Kidney (tissue), 14 donors: ENCODE results near the gene PFDN1. TPM values are rescaled to one million over a fixed set of nuclear protein-coding genes. Genes with fewer than 3 reads are reported as not detected.
A peak's percentile ranks its signal among the peaks of the same experiment; 100 is the strongest.

Experiments used
- DNase-seq, 5 donors: peaks; one replicate each; pipeline ENCODE4 v3.0.0-alpha.2; 2013 to 2020
- FAIRE-seq: peaks from 2 replicates; lab custom pipeline; 2012; peaks lifted over from hg19 to GRCh38; lab: Jason Lieb, UNC
- H3K27ac ChIP-seq, 2 donors: one replicate each; pipeline ENCODE4 v1.7.0; 2013; ENCODE audit warnings: low read depth in 2 of 2, low read length in 2 of 2, inconsistent platforms in 1 of 2
- H3K27me3 ChIP-seq: one replicate; pipeline ENCODE4 v1.7.1; 2013; ENCODE audit warnings: low read length, inconsistent platforms; ENCODE audit not compliant: control insufficient read depth, insufficient read depth
- H3K36me3 ChIP-seq, 3 donors: one replicate each; pipeline versions ENCODE4 v1.7.0 to v1.7.1; 2013; ENCODE audit warnings: low read length in 3 of 3, control low read depth in 1 of 3, inconsistent platforms in 1 of 3; ENCODE audit not compliant: insufficient read depth in 3 of 3, control insufficient read depth in 2 of 3
- H3K4me1 ChIP-seq, 3 donors: one replicate each; pipeline versions ENCODE4 v1.7.0 to v1.7.1; 2013; ENCODE audit warnings: low read length in 3 of 3, inconsistent platforms in 1 of 3, low read depth in 1 of 3; ENCODE audit not compliant: control insufficient read depth in 2 of 3, insufficient read depth in 2 of 3
- H3K4me3 ChIP-seq, 3 donors: one replicate each; pipeline versions ENCODE4 v1.7.0 to v1.8.1; 2013; ENCODE audit warnings: low read length in 3 of 3, control low read depth in 1 of 3, inconsistent platforms in 1 of 3
- H3K9ac ChIP-seq, 3 donors: one replicate each; pipeline versions ENCODE4 v1.7.0 to v1.7.1; 2013; ENCODE audit warnings: low read length in 3 of 3, control low read depth in 1 of 3, inconsistent platforms in 1 of 3
- H3K9me3 ChIP-seq, 3 donors: one replicate each; pipeline versions ENCODE4 v1.7.0 to v1.7.1; 2013; ENCODE audit warnings: low read length in 3 of 3, control low read depth in 1 of 3, inconsistent platforms in 1 of 3; ENCODE audit not compliant: control insufficient read depth in 2 of 3, insufficient read depth in 1 of 3
- intact Hi-C: fragments of 100-400 bp; cut with DNase I; formaldehyde crosslinking; loops from one replicate; pipeline ENCODE4 v1.11.1; 2022
- polyA plus RNA-seq: library from polyadenylated mRNA; stranded (reverse); fragments of 350-450 nt; fragmentation: Illumina TruSeq; extraction: RNeasy Lipid Tissue Mini Kit (QIAGEN cat#74804); gene quantifications from one replicate; pipeline ENCODE4 v1.2.3, GENCODE V29; 2014; ENCODE audit warnings: low read depth, low replicate concordance; ENCODE audit not compliant: insufficient read depth
- total RNA-seq: library from RNA; stranded (reverse); fragmentation: NEBNext Ultra II Directional; extraction: Animal tissue kit (Norgen Biotek cat#: 25700); gene quantifications from one replicate; pipeline ENCODE4 v1.2.1, GENCODE V29; 2021
- TF ChIP-seq, protein P1 (sequence below): IDR thresholded peaks from 3 replicates; pipeline ENCODE4 v1.5.1; 2012; ENCODE audit warnings: mild to moderate bottlenecking, moderate library complexity, borderline replicate concordance; ENCODE audit not compliant: insufficient read depth; ENCODE audit errors: extremely low read depth
- donor health status: control.
- donor health status: control.
- donor health status: control.
- donor health status: control.
- donor health status: control.
- donor health status: DM: yes; HTN: yes; CAD: no.
- donor health status: Normal renal cell carcinoma (clear cell type).

PFDN1 gene
- total and polyA plus RNA-seq, 2 donors from 2014 or later = 48.9 to 85.8 TPM

DNA sequence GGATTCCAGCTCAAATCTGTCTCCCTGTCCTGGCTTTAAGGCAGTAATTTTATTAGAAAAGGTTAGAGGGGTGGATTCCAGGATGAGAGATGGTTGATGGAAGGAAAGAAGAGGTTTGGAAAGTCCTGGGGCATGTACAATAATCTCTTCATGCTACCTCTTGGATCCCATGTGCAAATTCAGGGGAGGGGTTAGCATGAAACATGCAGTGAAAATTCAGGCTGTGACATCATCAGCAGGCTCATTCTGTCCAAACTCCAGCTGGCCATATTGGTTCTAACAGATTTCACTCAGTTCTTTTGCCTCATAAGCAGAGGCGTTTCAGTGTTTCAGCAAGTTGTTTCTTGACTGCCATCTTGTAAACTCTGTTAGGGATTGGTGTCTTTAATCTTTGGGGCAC is 72.5 kb downstream of the PFDN1 start:
- Histone ChIP-seq H3K9ac (no peak overlapping the region), H3K4me3 (no peak overlapping the region), H3K27ac (no peak overlapping the region), H3K27me3 (no peaks in the 10 kb centered on the region), H3K9me3 (no peaks in the 10 kb centered on the region), H3K36me3 (peaks cover 0 to 2% (median 0%) of the 10 kb centered on the region in 3 donors), H3K4me1 (peaks cover 0 to 9% (median 8%) of the 10 kb centered on the region in 3 donors)
- intact Hi-C loops = no loop called here
- no peak for DNase-seq
- FAIRE-seq = no peak
- TF ChIP-seq, protein P1, sequence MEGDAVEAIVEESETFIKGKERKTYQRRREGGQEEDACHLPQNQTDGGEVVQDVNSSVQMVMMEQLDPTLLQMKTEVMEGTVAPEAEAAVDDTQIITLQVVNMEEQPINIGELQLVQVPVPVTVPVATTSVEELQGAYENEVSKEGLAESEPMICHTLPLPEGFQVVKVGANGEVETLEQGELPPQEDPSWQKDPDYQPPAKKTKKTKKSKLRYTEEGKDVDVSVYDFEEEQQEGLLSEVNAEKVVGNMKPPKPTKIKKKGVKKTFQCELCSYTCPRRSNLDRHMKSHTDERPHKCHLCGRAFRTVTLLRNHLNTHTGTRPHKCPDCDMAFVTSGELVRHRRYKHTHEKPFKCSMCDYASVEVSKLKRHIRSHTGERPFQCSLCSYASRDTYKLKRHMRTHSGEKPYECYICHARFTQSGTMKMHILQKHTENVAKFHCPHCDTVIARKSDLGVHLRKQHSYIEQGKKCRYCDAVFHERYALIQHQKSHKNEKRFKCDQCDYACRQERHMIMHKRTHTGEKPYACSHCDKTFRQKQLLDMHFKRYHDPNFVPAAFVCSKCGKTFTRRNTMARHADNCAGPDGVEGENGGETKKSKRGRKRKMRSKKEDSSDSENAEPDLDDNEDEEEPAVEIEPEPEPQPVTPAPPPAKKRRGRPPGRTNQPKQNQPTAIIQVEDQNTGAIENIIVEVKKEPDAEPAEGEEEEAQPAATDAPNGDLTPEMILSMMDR = no peak

DNA sequence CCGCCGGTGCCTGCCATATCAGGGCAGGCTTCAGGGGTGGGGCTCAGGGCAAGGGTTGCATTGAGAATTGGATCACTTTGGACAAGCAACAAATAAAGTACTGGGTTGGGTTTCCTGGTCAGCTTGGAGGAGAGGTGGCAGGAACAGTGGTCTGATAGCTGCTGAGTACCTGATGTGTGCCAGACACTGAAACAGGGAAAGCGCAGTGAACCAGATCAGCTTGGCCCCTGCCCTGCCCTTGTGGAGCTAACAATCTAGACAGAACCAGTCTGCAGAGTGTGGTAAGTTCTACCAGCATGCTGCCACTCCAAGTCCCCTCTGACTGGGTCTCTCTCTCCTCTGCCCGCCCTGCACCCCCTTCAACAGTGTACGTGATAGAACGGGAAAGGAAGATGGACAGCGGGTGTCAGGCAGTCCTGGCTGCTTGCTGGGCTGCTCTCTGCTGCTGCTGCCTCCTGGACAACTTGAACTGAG is 74.5 kb downstream of the PFDN1 start:
- intact Hi-C loops = no loop called here
- H3K36me3 ChIP-seq = no peaks in the 10 kb centered on the region
- DNase-seq (no peak), FAIRE-seq (no peak)
- H3K27ac ChIP-seq = peak overlapping the region in 1 of 2 donors; percentile 23
- H3K27me3 ChIP-seq = no peaks in the 10 kb centered on the region
- H3K4me3 ChIP-seq = no peak overlapping the region
- H3K9ac ChIP-seq = no peak overlapping the region
- peaks cover 0 to 16% (median 11%) of the 10 kb centered on the region in 3 donors for H3K4me1 ChIP-seq
- H3K9me3 ChIP-seq = no peaks in the 10 kb centered on the region
- TF ChIP-seq, protein P1 = no peak

DNA sequence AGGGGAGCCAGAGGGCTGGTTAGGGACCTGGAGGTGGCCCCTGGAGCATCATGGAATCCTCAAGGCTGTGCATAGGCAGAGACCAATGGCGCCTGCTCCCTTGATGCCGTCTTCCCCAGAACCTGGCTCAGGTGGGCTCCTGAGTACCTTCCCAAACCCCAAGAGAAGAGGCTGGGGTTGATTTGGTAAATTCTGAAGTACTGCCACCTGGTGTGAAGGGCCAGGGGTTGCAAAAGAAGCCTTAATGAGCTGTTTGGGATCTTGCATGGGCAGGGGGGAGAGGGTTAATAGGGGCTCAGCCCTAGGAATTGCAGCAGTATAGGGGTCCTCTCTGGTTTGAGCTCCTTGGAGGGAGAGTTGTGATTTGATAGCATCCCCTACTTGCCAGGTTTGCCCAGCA is 75.9 kb downstream of the PFDN1 start:
- DNase-seq (no peak), FAIRE-seq (no peak)
- TF ChIP-seq, protein P1 = no peak
- intact Hi-C loops = no loop called here
- Histone ChIP-seq H3K36me3 (no peaks in the 10 kb centered on the region), H3K27me3 (no peaks in the 10 kb centered on the region), H3K4me1 (peaks cover 0 to 29% (median 22%) of the 10 kb centered on the region in 3 donors), H3K4me3 (no peak overlapping the region), H3K9ac (no peak overlapping the region), H3K27ac (no peak overlapping the region), H3K9me3 (no peaks in the 10 kb centered on the region)

DNA sequence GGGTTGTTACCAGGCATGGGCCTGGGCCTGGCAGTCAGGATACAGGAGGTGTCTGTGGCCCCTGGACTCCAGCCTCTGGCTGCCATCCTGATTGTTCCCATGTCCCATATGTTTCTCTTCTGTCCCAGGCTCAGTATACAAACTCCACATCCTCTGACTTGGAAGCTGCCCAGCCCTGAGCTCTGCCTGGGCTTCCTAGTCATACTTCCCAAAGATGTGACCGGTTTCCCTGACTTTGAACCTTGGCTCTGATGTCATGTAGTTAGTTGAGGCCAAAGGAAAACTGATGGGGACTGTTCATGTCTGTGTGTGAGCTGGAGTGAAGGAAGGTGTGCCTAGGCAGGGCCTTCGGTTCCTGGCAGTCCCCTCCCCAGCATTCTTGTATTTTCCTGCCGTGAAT is 77.5 kb downstream of the PFDN1 start:
- FAIRE-seq (no peak), DNase-seq (no peak)
- no peaks in the 10 kb centered on the region for H3K27me3 ChIP-seq
- H3K27ac ChIP-seq = no peak overlapping the region
- TF ChIP-seq, protein P1 = no peak
- H3K36me3 ChIP-seq = no peaks in the 10 kb centered on the region
- no peak overlapping the region for H3K4me3 ChIP-seq
- no peaks in the 10 kb centered on the region for H3K9me3 ChIP-seq
- no peak overlapping the region for H3K9ac ChIP-seq
- intact Hi-C loops = no loop called here
- peaks cover 0 to 43% (median 38%) of the 10 kb centered on the region in 3 donors for H3K4me1 ChIP-seq
